ENCODE measurements around the gene MAP3K2.

MAP3K2 gene

GRCh38 chr2:127370010-127370409 lies 17.8 kb downstream of the MAP3K2 start:
- Histone ChIP-seq H3K36me3 (ENCODE audit: control insufficient read depth, low read length) (no peaks in the 10 kb centered on the region), H3K4me3 (ENCODE audit: low read length) (no peak overlapping the region)
- TF ChIP-seq EZH2phosphoT487 (IDR thresholded peaks at IDR 0.05; ENCODE audit: borderline replicate concordance, low read length) (no peak), CTCF (IDR thresholded peaks at IDR 0.05; ENCODE audit: low read depth, low read length, poor library complexity, severe bottlenecking) (no peak)

GRCh38 chr2:127365211-127365643 lies 22.5 kb downstream of the MAP3K2 start:
- TF ChIP-seq CTCF (IDR thresholded peaks at IDR 0.05; ENCODE audit: low read depth, low read length, poor library complexity, severe bottlenecking) (no peak), EZH2phosphoT487 (IDR thresholded peaks at IDR 0.05; ENCODE audit: borderline replicate concordance, low read length) (no peak)
- no peaks in the 10 kb centered on the region for H3F3A ChIP-seq (ENCODE audit: control insufficient read depth, insufficient read depth)
- no peak overlapping the region for H3K27ac ChIP-seq (ENCODE audit: low read depth, low read length)
- no peaks in the 10 kb centered on the region for H3K9me3 ChIP-seq (ENCODE audit: control insufficient read depth, insufficient read depth, low read length)
- peaks cover 21% of the 10 kb centered on the region for H4K20me1 ChIP-seq (ENCODE audit: control insufficient read depth, insufficient read depth, low read depth, low read length)
- H3K27me3 ChIP-seq (ENCODE audit: control insufficient read depth, low read length) = no peaks in the 10 kb centered on the region
- H3K9me2 ChIP-seq (replicated peaks; ENCODE audit: control insufficient read depth, low read length) = no peaks in the 10 kb centered on the region
- no peak overlapping the region for H3K4me2 ChIP-seq (ENCODE audit: low read length)
- H3K4me3 ChIP-seq (ENCODE audit: low read length) = no peak overlapping the region
- no peaks in the 10 kb centered on the region for H3K4me1 ChIP-seq (ENCODE audit: control insufficient read depth, low read length)
- H3K36me3 ChIP-seq (ENCODE audit: control insufficient read depth, low read length) = no peaks in the 10 kb centered on the region
- peaks cover 89% of the 10 kb centered on the region for H3K79me2 ChIP-seq (ENCODE audit: control insufficient read depth, low read length)

More at GRCh38 chr2:127370010-127370409, 17.8 kb downstream of the MAP3K2 start:
- Histone ChIP-seq H3K4me1 (ENCODE audit: control insufficient read depth, low read length) (no peaks in the 10 kb centered on the region), H3K9me3 (ENCODE audit: control insufficient read depth, insufficient read depth, low read length) (no peaks in the 10 kb centered on the region; the same call in 1 of the 2 replicates), H4K20me1 (ENCODE audit: control insufficient read depth, insufficient read depth, low read depth, low read length) (peaks cover 3% of the 10 kb centered on the region; the same call in 1 of the 2 replicates), H3K27me3 (ENCODE audit: control insufficient read depth, low read length) (no peaks in the 10 kb centered on the region), H3K9me2 (replicated peaks; ENCODE audit: control insufficient read depth, low read length) (no peaks in the 10 kb centered on the region), H3K79me2 (ENCODE audit: control insufficient read depth, low read length) (peaks cover 92% of the 10 kb centered on the region), H3K27ac (ENCODE audit: low read depth, low read length) (no peak overlapping the region), H3K4me2 (ENCODE audit: low read length) (no peak overlapping the region), H3F3A (ENCODE audit: control insufficient read depth, insufficient read depth) (no peaks in the 10 kb centered on the region)

DNA sequence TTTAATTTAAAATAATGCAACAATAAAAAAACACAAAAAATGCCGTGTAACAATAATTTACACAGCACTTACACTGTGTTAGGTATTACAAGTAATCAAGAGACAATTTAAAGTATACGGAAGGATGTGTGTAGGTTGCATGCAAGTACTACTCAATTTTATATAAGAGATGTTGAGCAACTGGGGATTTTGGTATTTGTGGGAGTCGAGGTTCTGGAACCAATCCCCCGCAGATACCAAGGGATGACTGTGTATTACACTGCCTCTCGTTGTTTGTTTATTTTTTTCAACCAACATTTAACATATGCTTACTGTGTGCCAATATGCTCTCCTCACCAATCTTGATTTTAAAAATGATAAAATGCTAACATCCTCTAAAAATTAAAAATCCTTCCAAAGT lies 24.8 kb downstream of the MAP3K2 start:
- peaks cover 25% of the 10 kb centered on the region for H4K20me1 ChIP-seq (ENCODE audit: control insufficient read depth, insufficient read depth, low read depth, low read length)
- no peak overlapping the region for H3K4me2 ChIP-seq (ENCODE audit: low read length)
- no peaks in the 10 kb centered on the region for H3K4me1 ChIP-seq (ENCODE audit: control insufficient read depth, low read length)
- no peaks in the 10 kb centered on the region for H3K27me3 ChIP-seq (ENCODE audit: control insufficient read depth, low read length)
- TF ChIP-seq CTCF (IDR thresholded peaks at IDR 0.05; ENCODE audit: low read depth, low read length, poor library complexity, severe bottlenecking) = no peak
- TF ChIP-seq EZH2phosphoT487 (IDR thresholded peaks at IDR 0.05; ENCODE audit: borderline replicate concordance, low read length) = no peak
- no peaks in the 10 kb centered on the region for H3K9me2 ChIP-seq (replicated peaks; ENCODE audit: control insufficient read depth, low read length)
- H3F3A ChIP-seq (ENCODE audit: control insufficient read depth, insufficient read depth) = no peaks in the 10 kb centered on the region
- H3K36me3 ChIP-seq (ENCODE audit: control insufficient read depth, low read length) = no peaks in the 10 kb centered on the region
- H3K79me2 ChIP-seq (ENCODE audit: control insufficient read depth, low read length) = peaks cover 95% of the 10 kb centered on the region
- no peak overlapping the region for H3K27ac ChIP-seq (ENCODE audit: low read depth, low read length)
- no peak overlapping the region for H3K4me3 ChIP-seq (ENCODE audit: low read length)
- no peaks in the 10 kb centered on the region for H3K9me3 ChIP-seq (ENCODE audit: control insufficient read depth, insufficient read depth, low read length)
